Psoas muscle (tissue), 8 donors: Measurements from ENCODE around the gene WDR81. TPM values are rescaled to one million over a fixed set of nuclear protein-coding genes. Genes with fewer than 3 reads are reported as not detected.
"Not testable (repeated sequence)": the region's sequence is repeated elsewhere in the genome, so short reads cannot be mapped to it uniquely, and the experiment has no call there.

Experiments used
- ATAC-seq, 4 donors: fragments of 200-7000 bp; cut with Tn5 transposase; one replicate each; pipeline ENCODE4 v1.9.1; 2020; ENCODE audit warnings: moderate library complexity in 3 of 4, mild to moderate bottlenecking in 2 of 4
- DNase-seq, 2 donors: peaks; one replicate each; pipeline ENCODE4 v3.0.0-alpha.2; 2020
- H3K27ac ChIP-seq: fragments of 200-600 bp; one replicate; pipeline ENCODE4 v1.8.0; 2022
- H3K27me3 ChIP-seq, 3 donors: fragments of 200-600 bp in 1 of 3; one replicate each; pipeline versions ENCODE4 v1.6.1 to v1.8.0; 2013 to 2022; ENCODE audit warnings: low read length in 2 of 3, mild to moderate bottlenecking in 2 of 3, moderate library complexity in 1 of 3; ENCODE audit not compliant: insufficient read depth in 3 of 3
- H3K36me3 ChIP-seq, 2 donors: fragments of 200-600 bp in 1 of 2; one replicate each; pipeline versions ENCODE4 v1.6.1 to v1.8.0; 2013 to 2022; ENCODE audit warnings: low read depth in 1 of 2, mild to moderate bottlenecking in 1 of 2, moderate library complexity in 1 of 2; ENCODE audit not compliant: insufficient read depth in 1 of 2
- H3K4me1 ChIP-seq: fragments of 200-600 bp; one replicate; pipeline ENCODE4 v1.8.0; 2022
- H3K4me3 ChIP-seq: fragments of 200-600 bp; one replicate; pipeline ENCODE4 v1.8.0; 2022; ENCODE audit warnings: mild to moderate bottlenecking
- H3K9me3 ChIP-seq: fragments of 200-600 bp; one replicate; pipeline ENCODE4 v1.8.0; 2022
- WGBS, 3 donors: extraction: QIAGEN DNeasy Blood & Tissue Kit; methylation state at CpG; one replicate each; pipeline versions ENCODE4 v1.1.6 to v1.1.7; 2013; 5-methylcytosine and 5-hydroxymethylcytosine counted together
- intact Hi-C, 2 donors: fragments of 100-400 bp; cut with DNase I; formaldehyde crosslinking; loops; one replicate each; pipeline versions ENCODE4 v1.11.0 to v1.14.2; 2022
- polyA plus RNA-seq, 3 donors: library from polyadenylated mRNA; stranded (reverse); fragments of 200-250 nt; gene quantifications; one replicate each; pipeline ENCODE4 v1.2.3, GENCODE V29; 2013
- total RNA-seq, 4 donors: library from RNA; stranded (reverse); fragmentation: NEBNext Ultra II Directional in 2 of 4; extraction: Animal tissue kit (Norgen Biotek cat#: 25700) in 2 of 4; gene quantifications; one replicate each; pipeline versions ENCODE4 v1.2.1 to v1.2.4, GENCODE V29; 2021 to 2023
- TF ChIP-seq, protein P1 (sequence below): fragments of 200-600 bp; IDR thresholded peaks from one replicate; pipeline ENCODE4 v1.8.0; 2022; ENCODE audit warnings: antibody characterized with exemption
- donor health status: healthy with polysubstance abuse.
- donor health status: DM: no; HTN: no; CAD: no; lungs with moderate emphysema.
- donor health status: Bipolar disorder and iron deficiency.
- donor health status: healthy.
- donor health status: DM: yes; HTN: yes; CAD: no.
- donor health status: DM: no; HTN: no; CAD: no.
- donor health status: DM: no; HTN: no; CAD: no.
- donor health status: DM: yes; HTN: yes; CAD: no.

The WDR81 gene
- total and polyA plus RNA-seq, 7 donors = 15.1 to 27.9 (median 18.5) TPM

DNA sequence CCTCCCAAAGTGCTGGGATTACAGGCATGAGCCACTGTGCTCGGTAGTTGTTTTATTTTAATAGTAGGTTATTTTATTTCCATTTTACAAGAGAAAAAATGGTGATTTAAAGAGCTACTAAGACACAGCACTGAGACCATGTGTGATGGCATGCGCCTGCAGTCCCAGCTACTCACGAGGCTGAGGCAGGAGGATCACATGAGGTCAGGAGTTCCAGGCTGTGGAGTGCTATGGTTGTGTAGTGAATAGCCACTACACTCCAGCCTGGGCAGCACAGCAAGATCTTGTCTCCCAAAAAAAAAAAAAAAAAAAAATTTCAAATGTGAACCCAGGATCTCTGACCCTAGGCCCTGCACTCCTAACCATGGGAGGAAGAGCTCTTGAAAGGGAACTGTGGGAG is 41.1 kb downstream of the WDR81 start:
- intact Hi-C loops = no loop called here
- Histone ChIP-seq H3K27me3 (no peaks in the 10 kb centered on the region), H3K4me1 (peaks cover 51% of the 10 kb centered on the region), H3K9me3 (no peaks in the 10 kb centered on the region), H3K27ac (peak overlapping the region; percentile 92), H3K4me3 (peak overlapping the region; percentile 28), H3K36me3 (peaks cover 0 to 36% of the 10 kb centered on the region in 2 donors)
- ATAC-seq = no peak
- DNase-seq = no peak
- TF ChIP-seq, protein P1, sequence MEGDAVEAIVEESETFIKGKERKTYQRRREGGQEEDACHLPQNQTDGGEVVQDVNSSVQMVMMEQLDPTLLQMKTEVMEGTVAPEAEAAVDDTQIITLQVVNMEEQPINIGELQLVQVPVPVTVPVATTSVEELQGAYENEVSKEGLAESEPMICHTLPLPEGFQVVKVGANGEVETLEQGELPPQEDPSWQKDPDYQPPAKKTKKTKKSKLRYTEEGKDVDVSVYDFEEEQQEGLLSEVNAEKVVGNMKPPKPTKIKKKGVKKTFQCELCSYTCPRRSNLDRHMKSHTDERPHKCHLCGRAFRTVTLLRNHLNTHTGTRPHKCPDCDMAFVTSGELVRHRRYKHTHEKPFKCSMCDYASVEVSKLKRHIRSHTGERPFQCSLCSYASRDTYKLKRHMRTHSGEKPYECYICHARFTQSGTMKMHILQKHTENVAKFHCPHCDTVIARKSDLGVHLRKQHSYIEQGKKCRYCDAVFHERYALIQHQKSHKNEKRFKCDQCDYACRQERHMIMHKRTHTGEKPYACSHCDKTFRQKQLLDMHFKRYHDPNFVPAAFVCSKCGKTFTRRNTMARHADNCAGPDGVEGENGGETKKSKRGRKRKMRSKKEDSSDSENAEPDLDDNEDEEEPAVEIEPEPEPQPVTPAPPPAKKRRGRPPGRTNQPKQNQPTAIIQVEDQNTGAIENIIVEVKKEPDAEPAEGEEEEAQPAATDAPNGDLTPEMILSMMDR = no peak
- 56 to 86% (median 61%) methylated on average over 3 of the region's 3 CpGs for WGBS, 3 donors

DNA sequence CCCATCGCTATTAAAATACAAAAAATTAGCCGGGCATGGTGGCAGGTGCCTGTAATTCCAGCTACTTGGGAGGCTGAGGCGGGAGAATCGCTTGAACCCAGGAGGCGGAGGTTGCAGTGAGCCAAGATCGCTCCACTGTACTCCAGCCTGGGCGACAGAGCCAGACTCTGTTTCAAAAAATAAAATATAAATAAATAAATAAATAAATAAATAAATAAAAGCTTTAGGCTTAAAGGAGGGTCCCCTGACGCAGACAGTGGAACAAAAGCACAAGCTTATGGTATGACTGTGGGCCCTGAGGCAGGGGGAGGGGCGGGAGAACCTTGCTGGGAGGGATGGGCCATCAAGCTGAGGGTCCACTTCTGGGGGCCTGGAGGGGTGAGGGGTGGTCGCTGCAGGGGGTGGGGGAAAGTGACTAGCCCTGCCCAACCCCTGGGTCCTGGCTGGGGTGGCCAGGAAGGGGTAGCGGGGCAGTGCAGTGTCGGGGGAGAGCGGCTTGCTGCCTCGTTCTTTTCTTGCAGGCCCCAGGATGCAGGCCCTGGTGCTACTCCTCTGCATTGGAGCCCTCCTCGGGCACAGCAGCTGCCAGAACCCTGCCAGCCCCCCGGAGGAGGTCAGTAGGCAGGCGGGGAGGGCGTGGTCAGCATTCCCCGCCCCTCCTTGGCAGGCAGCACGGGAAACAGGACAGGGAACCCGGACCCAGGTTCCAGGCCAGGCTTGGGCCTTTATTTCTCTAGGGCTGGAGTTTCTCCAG is 42.1 kb downstream of the WDR81 start:
- Histone ChIP-seq H3K4me1 (peaks cover 52% of the 10 kb centered on the region), H3K4me3 (peak overlapping the region; percentile 8), H3K36me3 (peaks cover 0 to 46% of the 10 kb centered on the region in 2 donors), H3K27me3 (no peaks in the 10 kb centered on the region), H3K27ac (peak overlapping the region; percentile 92), H3K9me3 (no peaks in the 10 kb centered on the region)
- TF ChIP-seq, protein P1 = no peak
- intact Hi-C loops = no loop called here
- no peak for ATAC-seq
- DNase-seq = peak in 1 of 2 donors; percentile 61
- WGBS, 3 donors = 49 to 58% (median 49%) methylated on average over 18 to 21 of the region's 21 CpGs

DNA sequence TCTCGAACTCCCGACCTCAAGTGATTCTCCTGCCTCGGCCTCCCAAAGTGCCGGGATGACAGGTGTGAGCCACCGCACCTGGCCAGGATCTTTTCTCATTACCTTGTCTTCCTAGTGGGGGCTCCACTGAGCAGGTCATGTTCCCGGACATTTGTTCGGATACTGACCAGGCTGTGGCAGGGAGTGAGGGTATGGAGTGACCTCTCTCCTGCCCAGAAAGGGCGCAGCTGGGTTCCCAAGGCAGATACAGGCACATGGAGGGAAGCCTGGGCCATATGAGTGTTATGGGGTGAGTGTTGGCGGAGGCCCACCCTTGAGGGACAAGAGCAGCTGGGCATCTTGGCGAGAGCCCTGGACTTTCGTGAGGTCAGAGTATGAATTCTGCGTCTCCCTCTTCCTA is 42.9 kb downstream of the WDR81 start:
- Histone ChIP-seq H3K27me3 (no peaks in the 10 kb centered on the region), H3K4me3 (no peak overlapping the region), H3K27ac (peak overlapping the region; percentile 92), H3K4me1 (peaks cover 56% of the 10 kb centered on the region), H3K36me3 (peaks cover 0 to 54% of the 10 kb centered on the region in 2 donors), H3K9me3 (no peaks in the 10 kb centered on the region)
- DNase-seq (peak; percentile 61 to 88), ATAC-seq (peak; percentile 27 to 64 (median 48))
- 23 to 36% (median 32%) methylated on average over 12 of the region's 12 CpGs for WGBS, 3 donors
- TF ChIP-seq, protein P1 = peak; percentile 27
- intact Hi-C loops = no loop called here

DNA sequence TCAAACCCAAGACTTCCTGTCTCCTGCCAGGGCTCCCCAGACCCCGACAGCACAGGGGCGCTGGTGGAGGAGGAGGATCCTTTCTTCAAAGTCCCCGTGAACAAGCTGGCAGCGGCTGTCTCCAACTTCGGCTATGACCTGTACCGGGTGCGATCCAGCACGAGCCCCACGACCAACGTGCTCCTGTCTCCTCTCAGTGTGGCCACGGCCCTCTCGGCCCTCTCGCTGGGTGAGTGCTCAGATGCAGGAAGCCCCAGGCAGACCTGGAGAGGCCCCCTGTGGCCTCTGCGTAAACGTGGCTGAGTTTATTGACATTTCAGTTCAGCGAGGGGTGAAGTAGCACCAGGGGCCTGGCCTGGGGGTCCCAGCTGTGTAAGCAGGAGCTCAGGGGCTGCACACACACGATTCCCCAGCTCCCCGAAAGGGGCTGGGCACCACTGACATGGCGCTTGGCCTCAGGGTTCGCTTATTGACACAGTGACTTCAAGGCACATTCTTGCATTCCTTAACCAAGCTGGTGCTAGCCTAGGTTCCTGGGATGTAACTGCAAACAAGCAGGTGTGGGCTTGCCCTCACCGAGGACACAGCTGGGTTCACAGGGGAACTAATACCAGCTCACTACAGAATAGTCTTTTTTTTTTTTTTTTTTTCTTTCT is 45.4 kb downstream of the WDR81 start:
- intact Hi-C loops = no loop called here
- TF ChIP-seq, protein P1 = no peak
- Histone ChIP-seq H3K27me3 (no peaks in the 10 kb centered on the region), H3K4me1 (peaks cover 65% of the 10 kb centered on the region), H3K36me3 (peaks cover 0 to 80% of the 10 kb centered on the region in 2 donors), H3K27ac (peak overlapping the region; percentile 92), H3K9me3 (no peaks in the 10 kb centered on the region), H3K4me3 (no peak overlapping the region)
- DNase-seq = no peak
- ATAC-seq = no peak
- 44 to 45% (median 45%) methylated on average over 21 of the region's 21 CpGs for WGBS, 3 donors

DNA sequence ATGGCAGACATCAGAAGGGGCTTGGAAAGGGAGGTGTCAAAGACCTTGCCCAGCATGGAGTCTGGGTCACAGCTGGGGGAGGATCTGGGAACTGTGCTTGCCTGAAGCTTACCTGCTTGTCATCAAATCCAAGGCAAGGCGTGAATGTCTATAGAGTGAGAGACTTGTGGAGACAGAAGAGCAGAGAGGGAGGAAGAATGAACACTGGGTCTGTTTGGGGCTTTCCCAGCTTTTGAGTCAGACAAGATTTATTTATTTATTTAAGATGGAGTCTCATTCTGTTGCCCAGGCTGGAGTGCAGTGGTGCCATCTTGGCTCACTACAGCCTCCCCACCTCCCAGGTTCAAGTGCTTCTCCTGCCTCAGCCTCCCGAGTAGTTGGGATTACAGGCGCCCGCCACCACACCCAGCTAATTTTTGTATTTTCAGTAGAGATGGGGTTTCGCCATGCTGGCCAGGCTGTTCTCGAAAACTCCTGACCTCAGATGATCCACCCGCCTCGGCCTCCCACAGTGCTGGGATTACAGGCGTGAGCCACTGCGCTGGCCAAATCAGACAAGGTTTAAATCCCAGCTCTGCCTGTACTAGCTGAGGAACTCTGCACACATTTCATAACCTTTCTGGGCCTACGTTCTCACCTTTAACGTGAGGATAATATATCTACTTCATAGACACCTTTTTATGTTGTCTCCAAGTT is 48.6 kb downstream of the WDR81 start:
- Histone ChIP-seq H3K27ac (peak overlapping the region; percentile 99), H3K36me3 (peaks cover 0 to 99% of the 10 kb centered on the region in 2 donors), H3K4me1 (peaks cover 50% of the 10 kb centered on the region), H3K4me3 (peak overlapping the region; percentile 11)
- H3K9me3 ChIP-seq, intact Hi-C loops, H3K27me3 ChIP-seq: not testable (repeated sequence)
- 37 to 64% (median 42%) methylated on average over 12 of the region's 12 CpGs for WGBS, 3 donors
- ATAC-seq (peak in 3 of 4 donors; percentile 22 to 50 (median 35)), DNase-seq (peak; percentile 61 to 72)
